DND-41 (cell line): ENCODE data around the gene ALCAM.

Source experiments
- ATAC-seq: fragments of 200-7000 bp; cut with Tn5 transposase; 3 replicates; pipeline ENCODE4 v1.9.1; 2021; ENCODE audit warnings: low read depth; ENCODE audit not compliant: insufficient read depth
- DNase-seq: peaks from one replicate; pipeline ENCODE4 v3.0.0-alpha.2; 2020
- H2AFZ ChIP-seq: 2 replicates; pipeline ENCODE4 v1.6.0; 2012; ENCODE audit warnings: low read depth, low read length
- H3K27ac ChIP-seq: 2 replicates; pipeline ENCODE4 v1.5.1; 2012; ENCODE audit warnings: low read length, inconsistent platforms
- H3K27me3 ChIP-seq: fragments of 200-600 bp; sonication (generic); 2 replicates; pipeline ENCODE4 v1.6.0; 2012; ENCODE audit warnings: low read length, mild to moderate bottlenecking, inconsistent platforms; ENCODE audit not compliant: insufficient read depth, poor library complexity
- H3K36me3 ChIP-seq: 2 replicates; pipeline ENCODE4 v1.5.1; 2012; ENCODE audit warnings: low read length, inconsistent platforms; ENCODE audit not compliant: insufficient read depth
- H3K4me1 ChIP-seq: 2 replicates; pipeline ENCODE4 v1.5.1; 2012; ENCODE audit warnings: mild to moderate bottlenecking, low read length; ENCODE audit not compliant: insufficient read depth
- H3K4me2 ChIP-seq: 2 replicates; pipeline ENCODE4 v1.6.0; 2012; ENCODE audit warnings: mild to moderate bottlenecking, moderate library complexity, low read length, inconsistent platforms; ENCODE audit not compliant: insufficient read depth
- H3K4me3 ChIP-seq, 2 experiments: fragments of 200-600 bp in 1 of 2; shearing (Covaris generic) in 1 of 2; 2 replicates each; pipeline ENCODE4 v1.5.1; 2012 to 2016; ENCODE audit warnings: inconsistent platforms in 2 of 2, low read length in 2 of 2, mild to moderate bottlenecking in 2 of 2, low read depth in 1 of 2, moderate library complexity in 1 of 2
- H3K79me2 ChIP-seq: 2 replicates; pipeline ENCODE4 v1.6.0; 2012; ENCODE audit warnings: low read length, inconsistent platforms; ENCODE audit not compliant: insufficient read depth
- H3K9ac ChIP-seq: 2 replicates; pipeline ENCODE4 v1.6.0; 2012; ENCODE audit warnings: low read depth, mild to moderate bottlenecking, inconsistent platforms, low read length, moderate library complexity
- H3K9me3 ChIP-seq: 2 replicates; pipeline ENCODE4 v1.5.1; 2012; ENCODE audit warnings: low read length, moderate library complexity, mild to moderate bottlenecking, inconsistent platforms; ENCODE audit not compliant: insufficient read depth, severe bottlenecking
- H4K20me1 ChIP-seq: 2 replicates; pipeline ENCODE4 v1.6.0; 2012; ENCODE audit warnings: low read length; ENCODE audit not compliant: insufficient read depth
- EZH2 ChIP-seq: IDR thresholded peaks from 3 replicates; pipeline ENCODE4 v1.6.1; 2012; ENCODE audit warnings: borderline replicate concordance, low read depth, mild to moderate bottlenecking, moderate library complexity, low read length, inconsistent platforms; ENCODE audit not compliant: severe bottlenecking
- TF ChIP-seq, protein P1 (sequence below): IDR thresholded peaks from 2 replicates; pipeline ENCODE4 v1.5.1; 2012; ENCODE audit warnings: borderline replicate concordance, low read length, moderate library complexity, mild to moderate bottlenecking; ENCODE audit not compliant: poor library complexity, severe bottlenecking; ENCODE audit errors: extremely low read depth

Gene ALCAM

DNA sequence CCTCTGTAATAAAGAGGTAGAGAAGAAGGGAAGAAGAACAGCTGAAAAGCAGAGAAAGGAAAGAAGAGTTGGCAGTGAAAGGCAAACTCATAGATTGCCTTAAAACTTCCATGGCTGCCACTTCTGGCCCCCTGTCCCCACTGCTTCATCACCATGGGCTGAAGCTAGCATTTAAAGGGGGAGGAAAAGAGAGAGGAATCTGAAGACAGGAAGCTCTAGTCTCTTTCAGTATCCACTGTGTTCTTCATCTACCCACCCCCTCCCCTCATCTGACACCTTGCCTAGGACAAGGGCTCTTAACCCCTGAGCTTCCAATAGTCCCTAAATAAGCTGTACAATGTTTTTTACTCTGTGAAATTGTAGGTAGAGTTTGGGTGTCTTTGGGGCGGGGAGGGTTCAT lies 60.6 kb downstream of the ALCAM start:
- H3K36me3 ChIP-seq: no peaks in the 10 kb centered on the region
- H3K9me3 ChIP-seq: no peaks in the 10 kb centered on the region
- DNase-seq: no peak
- H2AFZ ChIP-seq: no peak overlapping the region
- no peak overlapping the region for H3K4me3 ChIP-seq
- H3K79me2 ChIP-seq: no peaks in the 10 kb centered on the region
- no peak overlapping the region for H3K4me2 ChIP-seq
- TF ChIP-seq, protein P1, sequence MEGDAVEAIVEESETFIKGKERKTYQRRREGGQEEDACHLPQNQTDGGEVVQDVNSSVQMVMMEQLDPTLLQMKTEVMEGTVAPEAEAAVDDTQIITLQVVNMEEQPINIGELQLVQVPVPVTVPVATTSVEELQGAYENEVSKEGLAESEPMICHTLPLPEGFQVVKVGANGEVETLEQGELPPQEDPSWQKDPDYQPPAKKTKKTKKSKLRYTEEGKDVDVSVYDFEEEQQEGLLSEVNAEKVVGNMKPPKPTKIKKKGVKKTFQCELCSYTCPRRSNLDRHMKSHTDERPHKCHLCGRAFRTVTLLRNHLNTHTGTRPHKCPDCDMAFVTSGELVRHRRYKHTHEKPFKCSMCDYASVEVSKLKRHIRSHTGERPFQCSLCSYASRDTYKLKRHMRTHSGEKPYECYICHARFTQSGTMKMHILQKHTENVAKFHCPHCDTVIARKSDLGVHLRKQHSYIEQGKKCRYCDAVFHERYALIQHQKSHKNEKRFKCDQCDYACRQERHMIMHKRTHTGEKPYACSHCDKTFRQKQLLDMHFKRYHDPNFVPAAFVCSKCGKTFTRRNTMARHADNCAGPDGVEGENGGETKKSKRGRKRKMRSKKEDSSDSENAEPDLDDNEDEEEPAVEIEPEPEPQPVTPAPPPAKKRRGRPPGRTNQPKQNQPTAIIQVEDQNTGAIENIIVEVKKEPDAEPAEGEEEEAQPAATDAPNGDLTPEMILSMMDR: no peak
- no peak for TF ChIP-seq EZH2
- ATAC-seq: peak; percentile 59; the same call in 2 of the 3 replicates
- H3K9ac ChIP-seq: no peak overlapping the region
- no peaks in the 10 kb centered on the region; the same call in 1 of the 2 replicates for H4K20me1 ChIP-seq
- no peak overlapping the region for H3K27ac ChIP-seq
- H3K4me1 ChIP-seq: no peaks in the 10 kb centered on the region
- no peaks in the 10 kb centered on the region for H3K27me3 ChIP-seq

GRCh38 chr3:105429034-105429762 lies 62.5 kb downstream of the ALCAM start:
- Histone ChIP-seq H3K4me2 (no peak overlapping the region), H3K9ac (no peak overlapping the region), H3K4me1 (no peaks in the 10 kb centered on the region), H2AFZ (no peak overlapping the region), H3K27me3 (no peaks in the 10 kb centered on the region), H3K79me2 (no peaks in the 10 kb centered on the region), H3K4me3 (no peak overlapping the region), H3K9me3 (no peaks in the 10 kb centered on the region), H3K36me3 (no peaks in the 10 kb centered on the region), H4K20me1 (no peaks in the 10 kb centered on the region; the same call in 1 of the 2 replicates), H3K27ac (no peak overlapping the region)
- DNase-seq (no peak), ATAC-seq (no peak)
- TF ChIP-seq, protein P1: no peak
- TF ChIP-seq EZH2: no peak

DNA sequence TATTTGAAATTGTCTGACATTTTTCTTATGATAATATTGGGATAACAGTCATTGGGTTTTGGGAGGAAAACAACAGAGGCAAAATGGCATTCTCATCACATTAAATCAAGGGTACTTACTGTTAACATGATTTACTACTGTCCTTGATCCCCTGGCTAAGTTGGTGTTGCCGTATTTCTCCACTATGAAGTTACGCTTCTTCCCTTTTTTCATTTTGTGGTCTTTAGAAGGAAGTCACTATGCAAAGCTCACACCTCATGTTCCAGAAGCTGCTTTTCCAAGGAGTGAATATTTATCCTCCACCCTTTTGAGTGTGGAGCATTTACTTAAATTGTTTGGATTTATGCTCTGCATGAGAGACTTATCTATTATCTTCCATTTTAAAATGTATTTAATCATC lies 63.7 kb downstream of the ALCAM start:
- ATAC-seq: no peak
- no peaks in the 10 kb centered on the region for H3K36me3 ChIP-seq
- H3K79me2 ChIP-seq: no peaks in the 10 kb centered on the region

More for the DNA sequence above, 63.7 kb downstream of the ALCAM start:
- no peak overlapping the region for H3K4me2 ChIP-seq
- no peak overlapping the region for H3K9ac ChIP-seq
- no peaks in the 10 kb centered on the region; the same call in 1 of the 2 replicates for H4K20me1 ChIP-seq
- H3K9me3 ChIP-seq: no peaks in the 10 kb centered on the region
- no peaks in the 10 kb centered on the region for H3K4me1 ChIP-seq
- no peaks in the 10 kb centered on the region for H3K27me3 ChIP-seq
- DNase-seq: no peak
- no peak overlapping the region for H3K4me3 ChIP-seq
- H3K27ac ChIP-seq: no peak overlapping the region
- TF ChIP-seq EZH2: no peak
- TF ChIP-seq, protein P1: no peak
- no peak overlapping the region for H2AFZ ChIP-seq
